ENCODE measurements around the gene ACOX3. TPM values are rescaled to one million over a fixed set of nuclear protein-coding genes. Genes with fewer than 3 reads are reported as not detected.
"Not testable (repeated sequence)": the region's sequence is repeated elsewhere in the genome, so short reads cannot be mapped to it uniquely, and the experiment has no call there.

The ACOX3 gene
- total RNA-seq, 1 donor from 2014 or later = 12.2 TPM

DNA sequence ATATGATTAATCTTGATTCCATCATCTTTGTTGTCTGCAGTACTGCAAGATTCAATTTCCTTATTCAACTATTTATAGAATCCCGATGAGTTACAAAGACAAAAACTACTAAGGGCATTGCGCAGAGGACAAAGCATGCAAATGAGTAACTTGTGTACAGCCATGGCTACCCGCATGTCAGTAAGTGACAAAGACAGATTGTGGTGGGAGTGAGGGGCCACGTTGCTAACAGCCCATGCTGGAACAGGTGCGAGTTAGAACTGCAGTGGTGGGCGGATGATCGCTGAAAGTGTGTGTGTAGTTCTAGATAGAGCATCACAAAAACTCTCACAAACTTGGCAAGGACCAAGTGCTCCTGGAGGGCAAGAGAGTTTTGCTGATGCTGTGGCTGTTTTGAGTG is 49.5 kb downstream of the ACOX3 start:
- intact Hi-C loops (cut with micrococcal nuclease) = no loop called here

DNA sequence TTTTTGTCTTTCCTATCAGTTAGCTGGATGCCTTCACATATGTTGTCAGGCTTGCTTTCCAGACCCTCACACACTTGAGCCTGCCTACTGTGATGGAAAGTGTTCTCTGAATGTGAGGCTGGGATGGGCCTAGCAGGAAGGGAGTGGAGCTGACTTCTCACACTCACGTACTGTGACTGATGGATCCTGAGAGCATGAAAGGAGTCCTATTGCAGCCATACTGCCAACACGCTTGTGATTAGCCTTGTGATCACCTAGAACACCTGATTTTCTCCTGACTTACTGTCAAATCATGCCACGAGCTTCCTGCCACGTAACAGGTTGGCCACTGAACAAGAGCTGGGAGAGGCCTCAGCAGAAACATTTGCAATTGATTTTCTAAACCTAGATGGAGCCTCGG is 49.9 kb downstream of the ACOX3 start:
- intact Hi-C loops (cut with micrococcal nuclease) = no loop called here

DNA sequence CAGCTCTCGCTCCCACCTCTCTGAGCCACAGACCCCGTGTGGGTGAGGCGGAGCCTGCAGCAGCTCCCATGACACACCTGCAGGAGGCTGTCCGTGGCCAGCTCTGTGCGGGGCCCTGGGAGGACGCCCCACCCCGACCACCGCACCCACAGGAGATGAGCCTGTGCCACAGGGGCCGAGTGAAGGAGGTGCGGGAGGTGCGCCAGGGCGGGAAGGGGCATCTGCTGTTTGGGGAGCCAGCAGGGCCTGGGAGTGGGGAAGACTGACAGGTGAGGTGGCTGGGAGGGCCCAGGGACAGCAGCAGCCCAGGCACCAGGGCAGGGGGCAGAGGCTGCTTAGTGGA is 52.0 kb downstream of the ACOX3 start:
- intact Hi-C loops (cut with micrococcal nuclease) = no loop called here

DNA sequence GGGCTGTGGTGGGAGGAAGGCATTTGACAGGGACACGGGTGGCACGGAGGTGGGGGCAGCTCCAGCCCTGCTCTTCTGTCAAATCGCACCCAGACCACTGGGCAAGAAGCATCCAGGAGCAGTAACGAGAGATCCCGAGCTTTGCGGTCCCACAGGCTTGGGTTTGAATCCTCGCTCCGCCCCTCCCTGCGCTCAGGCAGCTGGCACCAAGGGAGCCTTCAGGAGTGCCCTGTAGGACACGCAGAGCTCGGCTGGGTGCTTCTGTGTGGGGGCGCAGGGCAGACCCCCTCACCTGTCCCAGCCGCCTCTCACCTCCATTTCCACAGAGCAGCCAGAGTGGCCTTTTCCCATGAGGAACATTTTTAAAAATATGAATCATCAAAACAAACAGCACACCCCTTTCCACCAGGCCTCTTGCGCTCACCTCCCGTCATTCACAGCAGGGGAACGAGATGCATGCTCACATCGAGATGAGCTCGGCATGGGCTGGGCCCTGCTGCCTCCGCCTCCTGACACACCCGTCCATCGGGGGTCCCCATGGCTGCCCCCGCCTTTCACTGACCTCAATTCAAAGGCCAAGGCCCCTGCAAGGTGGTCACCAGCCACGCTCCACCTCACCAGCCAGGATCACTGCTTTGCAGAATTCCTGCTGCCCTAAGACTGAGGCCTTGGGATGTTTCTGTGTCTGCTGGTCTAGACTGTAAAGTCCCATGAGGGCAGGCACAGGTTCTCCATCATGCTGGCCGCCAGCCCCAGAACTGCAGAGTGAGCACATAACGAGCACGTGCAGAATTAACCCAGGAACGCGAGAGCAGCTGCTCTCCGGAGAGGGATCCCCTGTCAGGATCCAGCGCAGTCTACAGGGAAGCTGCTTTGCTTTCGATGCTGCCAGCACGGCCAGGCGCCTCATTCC is 52.7 kb downstream of the ACOX3 start:
- intact Hi-C loops (cut with micrococcal nuclease) = no loop called here

DNA sequence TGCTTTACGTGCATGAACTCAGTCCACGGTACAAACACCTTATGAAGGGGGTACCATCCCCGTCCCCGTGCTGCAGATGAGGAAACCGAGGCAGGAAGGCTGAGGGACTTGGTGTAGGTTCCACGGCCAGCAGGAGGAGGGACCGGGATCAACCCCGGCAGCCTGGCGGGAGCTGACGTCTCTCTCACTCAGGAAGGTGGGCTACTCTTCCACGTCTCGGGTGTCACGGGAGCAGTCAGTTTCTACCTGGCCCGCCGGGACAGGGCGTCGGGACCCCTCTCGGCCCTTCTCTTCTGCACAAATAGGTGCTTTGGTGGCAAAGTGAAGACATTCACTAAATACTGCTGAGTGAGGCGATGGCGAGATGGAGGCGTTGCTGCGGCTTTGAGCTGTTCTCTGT is 53.3 kb downstream of the ACOX3 start:
- intact Hi-C loops (cut with micrococcal nuclease) = no loop called here

DNA sequence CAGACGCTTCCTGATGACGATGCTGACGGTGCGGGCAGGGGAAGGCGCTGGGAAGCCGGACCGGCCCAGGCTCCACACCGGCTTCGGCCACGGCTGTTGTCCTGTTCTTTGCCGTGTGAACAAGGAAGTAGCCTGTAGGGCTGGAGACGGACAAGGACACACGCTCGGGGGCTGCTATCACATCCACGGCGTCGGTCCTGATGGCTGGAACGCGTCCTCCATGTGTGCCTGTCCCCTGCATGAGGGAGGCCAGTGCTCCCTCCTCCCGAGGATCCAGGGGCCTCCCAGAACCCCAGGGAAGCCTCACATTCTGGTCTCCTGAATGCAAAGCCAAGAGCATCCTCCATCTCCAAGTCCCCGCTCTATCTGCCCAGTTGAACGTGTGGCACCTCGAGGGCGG is 53.8 kb downstream of the ACOX3 start:
- intact Hi-C loops (cut with micrococcal nuclease) = no loop called here

DNA sequence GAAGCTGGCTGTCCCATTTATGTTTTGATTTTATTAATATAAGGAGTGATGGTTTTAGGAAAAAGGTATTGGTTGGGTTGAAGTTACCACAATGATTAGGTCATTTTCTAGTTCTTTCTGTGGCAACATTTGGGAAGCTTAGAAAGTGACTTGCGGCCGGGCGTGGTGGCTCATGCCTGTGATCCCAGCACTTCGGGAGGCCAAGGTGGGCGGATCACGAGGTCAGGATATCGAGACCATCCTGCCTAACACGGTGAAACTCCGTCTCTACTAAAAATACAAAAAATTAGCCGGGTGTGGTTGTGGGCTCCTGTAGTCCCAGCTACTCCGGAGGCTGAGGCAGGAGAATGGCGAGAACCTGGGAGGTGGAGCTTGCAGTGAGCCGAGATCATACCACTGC is 54.4 kb downstream of the ACOX3 start:
- intact Hi-C loops (cut with micrococcal nuclease) = not testable (repeated sequence)

DNA sequence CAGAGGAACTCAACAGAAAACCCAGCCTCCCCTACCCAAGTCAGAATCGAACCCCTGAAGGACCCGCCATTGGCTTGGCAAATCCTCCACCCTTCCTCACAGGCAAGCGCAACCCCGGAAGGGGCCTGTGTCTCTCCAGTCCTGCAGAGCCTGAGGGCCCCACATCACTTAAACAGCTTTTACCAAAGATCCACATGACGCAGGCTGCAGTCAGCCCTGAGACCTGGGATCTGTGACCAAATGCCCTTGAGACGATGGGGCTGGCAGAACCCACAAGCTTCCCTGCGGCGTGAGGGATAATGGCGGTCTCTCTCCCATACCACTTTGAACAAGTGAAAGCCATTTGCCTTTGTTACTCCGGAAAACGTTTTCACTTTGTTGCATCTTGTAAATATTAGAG is 54.9 kb downstream of the ACOX3 start:
- intact Hi-C loops (cut with micrococcal nuclease) = no loop called here

DNA sequence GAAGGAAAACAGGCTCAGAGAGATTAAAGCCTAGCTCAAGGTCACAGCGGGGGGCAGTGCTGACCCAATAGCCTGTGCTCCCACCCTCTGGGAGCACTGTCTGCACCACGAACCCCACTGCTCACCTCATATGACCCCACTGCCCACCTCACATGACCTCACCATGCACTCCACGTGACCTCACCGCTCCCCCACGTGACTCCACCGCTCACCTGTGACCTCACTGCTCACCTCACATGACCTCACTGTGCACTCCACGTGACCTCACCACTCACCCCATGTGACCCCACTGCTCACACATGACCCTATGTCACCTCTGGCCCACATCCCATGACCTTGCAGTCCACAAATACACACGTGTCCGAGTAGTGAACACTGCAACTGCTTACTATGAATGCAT is 55.4 kb downstream of the ACOX3 start:
- intact Hi-C loops (cut with micrococcal nuclease) = no loop called here

DNA sequence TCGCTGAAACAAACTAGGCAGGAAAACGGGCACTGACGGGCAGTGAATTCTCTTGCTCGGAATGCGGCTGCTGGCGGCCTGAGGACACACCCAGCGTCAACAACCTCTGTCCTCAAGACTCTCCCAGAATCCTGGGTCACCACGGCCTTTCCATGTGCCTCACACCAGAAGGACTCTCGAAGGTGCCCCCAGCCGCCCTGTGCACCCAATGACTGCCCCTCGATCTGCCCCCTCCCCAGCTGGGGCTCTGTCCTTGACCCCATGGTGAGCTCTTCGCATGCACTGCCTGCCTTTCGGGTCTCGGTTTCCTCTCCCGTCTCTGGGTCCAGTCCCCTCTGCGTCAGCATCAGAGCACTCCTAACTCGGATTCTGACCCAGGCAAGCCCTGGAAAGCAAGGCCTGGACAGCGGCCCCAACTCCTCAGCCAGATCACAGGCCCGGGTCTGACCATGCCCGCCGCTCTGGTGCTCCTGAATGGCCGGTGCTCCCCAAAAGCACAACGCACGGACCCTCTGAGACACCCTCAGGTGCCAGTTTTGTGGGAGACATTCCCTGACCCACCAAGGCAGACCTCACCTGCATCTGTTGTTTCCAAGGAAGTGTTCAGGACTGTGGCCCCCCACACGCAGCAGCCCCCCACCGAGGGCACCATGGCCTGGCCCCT is 56.0 kb downstream of the ACOX3 start:
- intact Hi-C loops (cut with micrococcal nuclease) = no loop called here

DNA sequence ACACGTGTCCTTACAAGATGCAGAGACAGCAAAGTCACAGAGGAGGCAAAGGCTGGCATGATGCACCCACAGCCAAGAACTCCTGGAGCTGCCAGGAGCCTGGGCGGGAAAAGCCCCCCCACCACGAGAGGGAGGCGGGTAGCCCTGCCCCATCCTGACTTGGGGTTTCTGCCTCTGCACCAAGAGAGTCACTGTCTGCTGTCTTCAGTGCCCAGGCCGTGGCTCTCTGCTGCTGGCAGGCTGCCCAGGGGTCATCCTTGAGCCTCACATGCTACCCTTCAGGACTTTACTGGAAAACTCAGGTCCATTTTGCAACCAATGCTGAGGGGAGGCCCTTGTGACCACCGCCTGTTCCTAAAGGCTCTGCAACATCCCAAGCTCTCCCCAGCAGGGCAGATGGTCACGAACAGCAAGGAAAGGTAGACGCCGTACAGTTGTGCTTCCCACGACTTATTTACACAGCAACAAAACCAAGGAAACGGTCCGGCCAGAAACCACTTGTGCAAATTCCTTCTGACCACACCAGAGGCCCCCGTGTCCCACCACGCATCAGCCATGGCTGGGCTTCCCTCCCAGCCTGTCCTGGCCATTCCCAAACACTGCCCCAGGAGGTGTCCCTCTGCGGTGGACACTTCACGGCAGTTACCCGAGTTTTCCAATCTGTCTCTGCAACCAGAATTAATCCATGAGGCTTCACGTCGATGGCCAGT is 56.9 kb downstream of the ACOX3 start:
- intact Hi-C loops (cut with micrococcal nuclease) = no loop called here

DNA sequence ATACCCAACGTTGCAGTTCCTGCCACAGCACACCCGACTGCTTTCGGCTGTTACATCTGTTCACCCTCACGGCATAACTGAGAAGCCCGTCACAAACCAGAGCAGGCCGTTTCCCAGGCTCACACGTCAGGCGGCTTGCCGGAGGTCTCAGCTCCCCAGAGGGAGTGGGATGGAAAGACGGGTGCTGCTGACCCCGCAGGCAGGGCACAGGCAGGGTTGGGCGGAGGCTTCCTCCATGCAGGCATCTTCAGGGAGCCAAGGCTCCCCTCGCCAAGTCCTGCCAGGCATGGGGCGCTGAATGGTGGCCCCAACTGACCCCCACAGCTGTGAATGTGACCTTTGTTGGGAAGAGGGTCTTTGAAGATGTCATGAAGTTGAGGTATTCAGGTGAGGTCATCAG is 57.5 kb downstream of the ACOX3 start:
- intact Hi-C loops (cut with micrococcal nuclease) = no loop called here

DNA sequence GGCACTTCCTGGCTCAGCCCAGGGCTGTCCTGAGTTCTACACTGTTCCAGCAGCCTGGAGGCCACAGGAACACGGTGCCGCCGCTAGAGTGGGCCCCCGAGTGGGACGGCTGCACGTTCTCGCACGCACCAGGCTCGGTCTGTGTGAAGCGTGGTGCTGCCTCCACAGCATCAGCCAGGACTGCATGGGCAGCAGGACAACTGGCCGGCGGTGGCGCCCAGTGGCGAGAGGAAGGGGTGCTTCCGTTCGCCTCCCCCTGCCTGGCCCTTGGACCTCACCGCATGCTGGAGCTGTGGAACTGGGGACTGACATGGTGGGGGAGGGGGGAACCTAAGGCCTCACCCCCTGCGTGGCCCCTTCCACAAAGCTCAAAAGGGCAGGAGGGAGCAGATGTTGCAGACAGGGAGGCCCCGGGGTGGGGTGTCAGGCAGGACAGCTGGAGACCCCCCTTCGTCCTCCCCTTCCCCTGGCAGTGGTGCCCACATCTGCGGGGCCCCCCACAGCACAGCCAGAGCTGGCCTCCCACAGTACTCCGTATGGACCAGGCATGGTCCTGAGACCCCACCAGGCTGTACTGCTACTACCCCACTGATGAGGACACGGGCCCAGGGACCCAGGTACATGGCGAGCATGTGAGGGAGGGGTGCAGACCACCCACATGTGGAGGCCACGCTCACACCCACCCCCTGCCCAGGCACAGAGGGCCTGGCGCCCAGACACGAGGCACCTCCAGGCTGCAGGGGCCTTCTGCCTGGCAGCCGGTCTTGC is 58.5 kb downstream of the ACOX3 start:
- intact Hi-C loops (cut with micrococcal nuclease) = no loop called here

DNA sequence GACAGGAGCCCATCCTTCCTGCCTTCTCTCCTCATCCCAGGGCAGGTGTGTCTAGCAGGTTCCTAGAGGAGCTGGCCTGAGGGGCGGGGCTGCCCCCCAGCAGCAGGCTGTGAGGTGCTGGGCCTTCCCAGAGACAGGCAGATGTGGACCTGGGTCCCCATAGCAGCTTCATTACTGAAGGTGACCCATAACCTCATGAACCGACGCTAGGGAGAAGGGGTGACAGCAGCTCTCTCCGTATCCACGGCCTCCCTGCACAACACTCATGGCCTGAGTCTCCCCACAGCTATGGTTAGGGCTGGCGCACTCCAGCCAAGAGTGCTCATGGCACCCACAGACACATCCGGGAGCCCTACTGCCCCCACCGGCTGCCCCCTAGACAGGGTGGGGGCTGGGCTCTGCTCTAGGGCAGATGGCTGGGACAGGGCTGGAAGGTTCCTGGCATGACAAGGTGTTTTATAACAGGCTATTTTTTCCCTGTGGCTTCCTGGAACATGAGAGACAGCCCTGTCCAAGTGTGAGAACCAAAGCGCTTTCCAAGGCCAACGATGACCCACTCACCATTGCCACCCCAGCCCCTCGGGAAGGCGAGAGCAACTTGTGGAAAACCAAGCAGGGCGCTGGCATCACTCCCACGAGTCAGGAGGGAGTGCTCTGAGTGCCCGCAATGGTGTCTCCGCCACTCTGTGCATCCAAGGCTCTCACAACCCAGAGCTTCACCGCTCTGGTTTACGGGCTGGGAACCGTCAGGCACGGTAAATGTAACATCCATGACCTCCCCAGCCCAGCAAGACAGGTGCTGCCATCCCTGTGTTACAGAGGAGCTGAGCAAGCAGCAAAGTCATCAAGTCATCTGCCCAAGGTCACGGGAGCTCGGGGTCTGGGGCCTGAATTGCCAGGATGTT is 59.8 kb downstream of the ACOX3 start:
- intact Hi-C loops (cut with micrococcal nuclease) = no loop called here

DNA sequence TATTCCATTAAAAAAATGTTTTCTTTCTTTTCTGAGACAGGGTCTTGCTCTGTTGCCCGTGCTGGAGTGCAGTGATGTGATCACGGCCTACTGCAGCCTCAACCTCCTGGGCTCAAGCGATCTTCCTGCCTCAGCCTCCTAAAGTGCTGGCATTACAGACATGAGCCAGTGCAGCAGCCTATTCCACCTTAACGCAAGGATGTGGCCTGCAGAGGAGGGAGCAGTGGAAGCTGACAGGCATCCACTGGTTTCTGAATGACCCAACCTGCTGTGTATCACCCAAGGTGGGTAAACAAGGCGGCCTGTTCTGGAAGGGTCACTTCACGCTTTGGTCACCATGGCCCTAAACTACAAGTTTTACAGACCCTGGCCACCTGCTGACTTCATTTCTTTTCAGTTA is 60.8 kb downstream of the ACOX3 start:
- intact Hi-C loops (cut with micrococcal nuclease) = no loop called here

DNA sequence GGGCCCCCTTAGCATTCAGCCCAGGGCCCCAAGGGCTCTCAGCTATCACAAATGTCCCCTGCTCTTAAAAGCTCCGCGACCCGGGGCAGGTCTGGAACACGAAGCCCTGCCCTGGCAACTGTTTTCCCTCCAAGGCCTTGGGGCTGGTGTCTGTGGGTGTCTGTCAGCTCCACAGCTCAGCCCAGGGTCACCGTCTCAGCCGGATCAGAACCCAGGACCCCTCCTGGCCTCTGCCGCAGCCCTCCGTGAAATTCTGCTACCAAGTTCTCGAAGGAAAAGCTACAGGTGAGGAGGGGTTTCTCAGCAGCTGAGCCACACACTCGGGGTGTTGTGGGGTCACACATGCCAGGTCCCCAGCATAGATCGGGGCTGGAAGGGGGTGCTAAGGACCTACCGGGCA is 61.2 kb downstream of the ACOX3 start:
- intact Hi-C loops (cut with micrococcal nuclease) = no loop called here

DNA sequence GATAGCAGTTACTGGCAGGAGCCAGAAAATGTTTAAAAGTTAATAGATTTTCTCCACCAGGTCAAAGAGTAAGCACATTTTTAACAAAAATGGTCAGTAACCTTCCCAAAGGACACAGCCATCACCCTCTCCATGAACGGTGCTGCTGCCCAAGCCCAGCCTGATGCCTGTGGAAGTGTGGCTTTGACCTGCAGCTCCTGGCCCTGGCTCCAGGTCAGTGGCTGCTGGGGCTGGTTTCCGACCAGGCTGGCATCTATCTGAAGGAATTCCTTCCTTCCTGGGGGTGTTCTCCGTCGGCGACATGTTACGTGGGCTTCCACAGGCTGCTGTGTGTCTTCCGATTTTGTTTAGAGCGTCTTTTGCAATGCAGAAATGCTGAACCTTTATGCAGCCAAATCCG is 61.7 kb downstream of the ACOX3 start:
- intact Hi-C loops (cut with micrococcal nuclease) = no loop called here

DNA sequence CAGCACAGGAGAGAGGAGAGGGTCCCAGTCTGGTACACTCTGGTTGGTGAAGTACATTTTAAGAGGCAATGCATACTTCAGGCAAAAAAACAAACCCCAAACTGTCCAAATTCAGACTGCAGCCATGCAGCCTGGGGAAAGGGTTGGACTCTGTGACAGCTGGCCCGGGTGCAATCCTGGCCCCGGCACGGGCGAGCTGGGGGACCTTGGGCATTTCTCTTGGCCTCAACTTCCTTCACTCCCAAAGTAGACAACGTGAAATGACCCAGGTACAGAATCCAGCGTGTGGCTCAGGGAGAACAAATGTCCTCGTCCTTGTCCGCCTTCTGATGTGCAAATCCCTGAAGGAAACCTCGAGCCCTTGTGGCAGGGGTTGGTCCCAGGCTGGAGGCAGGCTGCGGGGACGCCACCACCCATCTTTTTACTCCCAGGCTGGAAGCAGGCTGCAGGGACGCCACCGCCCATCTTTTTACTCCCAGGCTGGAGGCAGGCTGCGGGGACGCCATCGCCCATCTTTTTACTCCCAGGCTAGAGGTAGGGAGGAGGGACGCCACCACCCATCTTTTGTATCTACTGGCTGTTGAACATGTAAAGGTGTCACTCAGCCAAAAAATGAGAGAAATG is 62.3 kb downstream of the ACOX3 start:
- intact Hi-C loops (cut with micrococcal nuclease) = no loop called here

DNA sequence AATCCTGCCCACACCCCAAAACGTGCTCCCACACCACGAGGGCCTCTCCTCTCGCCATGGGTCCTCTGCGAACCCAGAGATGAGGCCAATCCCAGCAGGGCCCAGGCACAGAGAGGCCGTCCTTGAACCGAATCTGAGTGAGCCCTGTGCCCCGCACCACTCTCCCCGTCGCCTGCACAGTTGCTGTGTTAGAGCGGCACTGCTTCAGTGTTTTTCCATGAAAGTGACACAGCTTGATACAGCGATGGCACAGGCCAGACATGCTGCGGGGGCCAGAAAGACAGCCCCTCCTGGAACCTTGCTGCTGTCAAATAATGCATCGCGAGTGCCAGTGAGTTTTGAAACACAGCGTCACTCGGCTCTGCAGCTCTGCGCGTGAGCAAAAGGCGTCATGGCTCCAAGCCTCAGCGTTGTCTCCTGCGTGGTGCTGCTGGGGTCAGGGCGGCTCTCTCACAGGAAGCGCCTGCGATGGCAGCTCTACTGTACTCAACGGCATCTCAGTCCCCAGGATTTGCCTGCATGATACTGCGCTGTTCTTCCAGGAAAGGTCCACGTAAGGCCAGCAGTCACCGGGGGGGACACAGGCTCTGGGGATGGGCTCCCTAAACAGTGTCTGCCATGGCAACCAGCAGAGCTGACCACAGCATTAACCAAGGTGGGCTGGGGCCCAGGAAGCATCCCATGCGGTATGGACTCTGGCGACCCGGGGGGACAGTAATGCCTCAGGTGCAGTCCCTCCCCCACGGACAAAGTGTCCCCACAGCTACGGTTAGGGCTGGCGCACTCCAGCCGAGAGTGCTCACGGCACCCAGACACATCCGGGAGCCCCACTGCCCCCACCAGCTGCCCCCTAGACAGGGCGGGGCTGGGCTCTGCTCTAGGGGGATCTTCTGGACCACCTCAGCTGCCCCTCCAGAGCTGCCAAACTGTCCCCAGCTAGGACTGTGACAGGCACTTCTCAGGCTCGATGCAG is 63.1 kb downstream of the ACOX3 start:
- intact Hi-C loops (cut with micrococcal nuclease) = no loop called here

Measured in T-helper 2 cell treated with Interferon-gamma antibody and Interleukin-4, amounts not matched to agents 100 ng/mL and 5 ng/mL, for 36 hours (primary cell).